GM19043 (cell line): ENCODE measurements around the gene TRPM2.

ENCODE experiments used
- ATAC-seq: cut with Tn5 transposase; IDR thresholded peaks from one replicate; pipeline ENCODE4 v1.9.1; 2021; ENCODE audit warnings: low read depth; ENCODE audit not compliant: unreplicated experiment

Gene TRPM2

DNA sequence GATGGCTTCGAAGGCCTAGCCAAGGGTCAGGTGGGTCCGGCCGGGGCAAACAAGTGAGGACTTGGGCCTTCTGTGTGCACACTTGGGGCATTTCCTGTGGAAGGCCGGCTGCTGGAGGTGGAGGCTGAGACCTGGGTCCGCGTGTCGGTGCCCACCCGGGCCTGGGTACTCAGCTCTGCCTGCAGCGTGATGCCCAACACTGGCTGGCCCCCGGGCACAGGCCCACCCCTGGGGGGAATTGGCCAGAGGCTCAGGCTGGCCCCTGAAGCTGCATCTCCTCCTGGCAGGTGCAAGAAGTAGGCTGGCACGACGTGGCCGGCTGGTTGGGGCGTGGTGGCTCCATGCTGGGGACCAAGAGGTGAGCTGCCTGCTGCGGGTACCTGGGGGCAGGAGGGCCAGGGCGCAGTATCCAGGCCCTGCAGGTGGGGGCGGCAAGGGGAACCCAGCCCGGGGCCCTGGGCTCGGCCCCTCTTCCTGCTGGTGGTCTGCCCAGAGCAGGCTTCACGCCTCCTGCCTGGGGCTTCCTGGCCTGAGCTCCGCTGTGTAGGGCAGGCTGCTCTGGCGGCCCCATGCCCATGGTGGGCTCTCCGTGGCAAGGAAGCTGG, 31.5 kb upstream of the TRPM2 start:
- no peak for ATAC-seq

DNA sequence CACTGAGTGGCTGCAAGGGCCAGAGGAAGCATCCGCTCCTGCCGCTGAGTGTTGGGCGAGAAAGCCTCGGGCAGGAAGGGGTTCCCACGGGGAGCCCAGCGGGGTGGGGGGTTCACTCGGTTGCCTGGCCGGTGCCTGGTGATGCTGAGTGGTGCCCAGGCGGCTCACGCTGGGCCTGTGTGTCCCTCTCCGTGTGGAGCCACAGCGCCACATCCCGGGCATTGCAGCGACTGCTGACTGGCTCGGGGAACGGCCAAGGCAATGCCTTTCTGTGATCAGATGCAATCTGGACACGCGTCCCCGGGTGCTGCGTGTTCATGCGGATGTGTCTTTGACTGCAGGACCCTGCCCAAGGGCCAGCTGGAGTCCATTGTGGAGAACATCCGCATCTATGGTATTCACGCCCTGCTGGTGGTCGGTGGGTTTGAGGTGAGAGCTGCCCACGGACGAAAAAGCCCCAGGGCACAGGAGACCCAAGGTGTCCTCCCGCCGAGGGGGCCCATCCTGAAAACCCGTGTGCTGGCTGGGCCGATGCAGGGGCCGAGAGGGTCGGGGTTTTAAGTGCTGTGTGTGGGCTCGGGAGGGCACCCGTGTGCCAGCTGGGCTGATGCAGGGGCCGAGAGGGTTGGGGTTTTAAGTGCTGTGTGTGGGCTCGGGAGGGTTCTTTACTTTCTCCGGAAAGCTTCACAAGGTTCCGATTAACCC, 30.6 kb upstream of the TRPM2 start:
- no peak for ATAC-seq

DNA sequence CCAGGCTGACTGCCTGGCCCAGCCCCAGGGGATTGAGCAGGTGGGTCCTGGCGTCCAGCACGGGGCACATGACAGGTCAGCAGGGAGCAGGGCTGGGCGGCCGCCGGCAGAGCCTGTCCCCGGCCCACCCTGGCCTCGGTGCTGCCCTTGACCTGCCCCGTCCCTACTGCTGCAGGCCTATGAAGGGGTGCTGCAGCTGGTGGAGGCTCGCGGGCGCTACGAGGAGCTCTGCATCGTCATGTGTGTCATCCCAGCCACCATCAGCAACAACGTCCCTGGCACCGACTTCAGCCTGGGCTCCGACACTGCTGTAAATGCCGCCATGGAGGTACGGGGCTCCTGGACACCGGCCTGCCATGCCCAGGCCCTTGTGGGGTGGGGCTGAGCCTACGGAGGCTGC, 29.8 kb upstream of the TRPM2 start:
- ATAC-seq, result no peak

DNA sequence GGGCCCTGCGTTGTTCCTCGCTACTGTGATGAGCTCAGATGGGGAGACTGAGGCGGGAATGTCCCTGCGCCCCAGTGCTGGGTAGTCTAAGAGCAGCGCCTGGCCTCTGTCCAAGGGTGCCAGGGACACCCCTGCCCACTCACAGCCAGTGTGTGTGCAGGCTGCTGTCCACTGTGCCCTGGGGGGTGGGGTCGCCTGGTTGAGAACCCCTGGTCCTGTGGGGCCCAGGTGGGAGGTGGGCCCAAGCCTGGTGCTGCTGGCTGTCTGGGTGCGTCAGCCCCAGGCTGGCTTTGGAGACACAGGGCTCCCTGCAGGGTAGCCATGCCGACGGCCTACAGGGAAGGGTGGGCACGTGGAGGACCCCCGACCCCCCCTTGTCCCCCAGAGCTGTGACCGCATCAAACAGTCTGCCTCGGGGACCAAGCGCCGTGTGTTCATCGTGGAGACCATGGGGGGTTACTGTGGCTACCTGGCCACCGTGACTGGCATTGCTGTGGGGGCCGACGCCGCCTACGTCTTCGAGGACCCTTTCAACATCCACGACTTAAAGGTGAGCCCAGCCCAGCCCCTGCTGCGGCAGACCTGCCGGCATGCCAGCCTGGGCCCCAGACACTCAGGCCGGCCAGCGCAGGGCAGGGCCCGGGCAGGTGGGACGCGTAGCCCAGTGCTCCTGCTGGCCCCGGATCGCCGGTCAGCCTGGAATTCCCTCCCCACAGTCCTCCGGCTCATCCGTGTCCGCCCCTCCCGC, 29.1 kb upstream of the TRPM2 start:
- no peak for ATAC-seq

DNA sequence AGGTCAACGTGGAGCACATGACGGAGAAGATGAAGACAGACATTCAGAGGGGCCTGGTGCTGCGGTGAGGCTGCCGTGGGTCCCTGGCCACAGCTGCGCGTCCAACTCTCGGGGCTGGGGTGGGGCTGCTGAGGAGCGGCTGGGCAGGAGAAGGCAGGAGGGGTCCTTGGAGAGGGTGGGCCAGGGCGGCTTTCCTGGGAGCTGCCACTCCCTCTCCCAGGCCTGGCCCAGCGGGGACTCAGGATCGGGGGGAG, 28.6 kb upstream of the TRPM2 start:
- no peak for ATAC-seq

DNA sequence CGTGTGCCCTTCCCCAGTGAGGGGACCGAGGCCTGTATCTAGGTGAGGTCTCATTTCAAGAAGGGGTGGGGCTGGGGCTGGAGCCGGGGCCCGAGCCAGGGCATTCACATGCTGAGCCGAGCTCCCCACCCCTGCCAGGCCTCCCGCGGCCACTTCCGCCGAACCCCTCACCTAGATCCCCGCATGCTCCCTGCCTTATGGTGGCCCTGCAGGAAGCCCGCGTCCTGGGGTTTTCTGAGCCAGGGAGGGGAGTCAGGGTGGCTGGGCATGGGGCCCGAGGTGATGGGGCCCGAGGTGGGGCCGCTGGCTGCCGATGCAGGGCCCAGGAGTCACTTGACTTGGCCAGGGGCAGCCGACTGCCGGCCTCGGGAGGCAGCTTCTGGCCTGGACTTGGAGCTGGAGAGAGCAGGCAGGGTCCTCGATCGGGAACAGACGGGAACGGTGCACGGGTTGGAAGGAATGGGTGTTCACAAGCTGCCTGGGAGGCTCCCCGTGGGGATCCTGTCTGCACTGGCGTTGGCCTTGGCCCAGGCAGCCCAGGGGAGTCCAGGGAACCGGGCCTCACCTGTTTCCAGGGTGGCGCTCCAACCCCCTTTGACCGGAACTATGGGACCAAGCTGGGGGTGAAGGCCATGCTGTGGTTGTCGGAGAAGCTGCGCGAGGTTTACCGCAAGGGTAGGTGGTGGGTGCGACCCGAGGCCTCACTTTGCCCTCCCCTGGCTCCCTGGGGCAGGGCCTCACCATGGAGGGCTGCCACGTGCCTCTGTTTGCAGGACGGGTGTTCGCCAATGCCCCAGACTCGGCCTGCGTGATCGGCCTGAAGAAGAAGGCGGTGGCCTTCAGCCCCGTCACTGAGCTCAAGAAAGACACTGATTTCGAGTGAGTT, 27.8 kb upstream of the TRPM2 start:
- no peak for ATAC-seq

DNA sequence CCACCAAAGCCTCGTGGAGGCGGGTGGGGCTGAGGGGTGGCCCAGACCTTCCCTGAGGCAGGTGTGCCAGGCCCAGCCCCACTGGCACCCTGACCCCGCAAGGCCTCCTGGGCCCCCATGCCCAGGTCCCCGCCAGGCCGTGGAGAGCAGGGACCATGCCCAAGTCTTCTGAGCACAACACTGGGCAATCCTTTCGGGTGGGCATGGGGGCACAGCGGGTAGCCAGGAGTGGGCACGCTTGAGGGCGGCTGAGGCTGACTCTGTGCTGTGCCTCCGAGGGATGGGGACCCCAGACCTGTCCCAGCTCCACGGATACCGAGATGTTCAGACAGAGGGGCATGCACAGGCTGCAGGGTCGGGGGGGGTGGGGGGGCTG, 27.2 kb upstream of the TRPM2 start:
- no peak for ATAC-seq

DNA sequence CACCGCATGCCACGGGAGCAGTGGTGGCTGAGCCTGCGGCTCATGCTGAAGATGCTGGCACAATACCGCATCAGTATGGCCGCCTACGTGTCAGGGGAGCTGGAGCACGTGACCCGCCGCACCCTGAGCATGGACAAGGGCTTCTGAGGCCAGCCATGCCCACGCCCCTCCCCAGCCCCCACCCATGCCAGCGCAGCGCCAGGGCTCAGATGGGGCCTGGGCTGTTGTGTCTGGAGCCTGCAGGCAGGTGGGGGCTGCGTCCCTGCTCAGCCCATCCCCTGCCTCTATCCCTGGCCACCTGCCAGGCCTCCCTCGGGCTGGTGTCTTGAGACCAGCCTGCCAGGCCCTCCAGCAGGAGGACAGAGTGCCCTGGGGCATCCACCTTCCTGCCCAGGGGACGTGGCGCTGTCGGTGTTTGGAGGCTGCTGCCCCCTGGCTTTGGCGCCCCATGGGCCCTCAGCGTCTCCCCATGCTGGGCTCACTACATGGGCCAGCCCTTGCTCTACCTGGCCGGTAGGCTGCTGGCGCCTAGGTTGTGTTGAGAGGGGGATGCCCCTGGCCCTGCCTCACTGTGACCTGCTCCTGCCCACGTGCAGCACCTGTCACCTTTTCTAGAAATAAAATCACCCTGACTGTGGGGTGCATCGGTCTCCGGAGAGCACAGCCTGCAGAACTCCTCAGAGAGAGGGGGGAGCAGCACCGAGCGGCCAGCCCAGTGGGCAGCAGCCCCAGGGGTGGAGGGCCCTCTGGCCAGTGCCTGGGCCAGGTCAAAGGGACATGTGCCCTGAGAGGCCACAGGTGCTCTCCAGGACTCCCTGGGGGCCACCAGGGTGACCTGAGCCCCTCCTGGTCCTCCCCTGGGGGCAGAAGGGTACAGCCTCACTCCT, 26.5 kb upstream of the TRPM2 start:
- ATAC-seq, result no peak

DNA sequence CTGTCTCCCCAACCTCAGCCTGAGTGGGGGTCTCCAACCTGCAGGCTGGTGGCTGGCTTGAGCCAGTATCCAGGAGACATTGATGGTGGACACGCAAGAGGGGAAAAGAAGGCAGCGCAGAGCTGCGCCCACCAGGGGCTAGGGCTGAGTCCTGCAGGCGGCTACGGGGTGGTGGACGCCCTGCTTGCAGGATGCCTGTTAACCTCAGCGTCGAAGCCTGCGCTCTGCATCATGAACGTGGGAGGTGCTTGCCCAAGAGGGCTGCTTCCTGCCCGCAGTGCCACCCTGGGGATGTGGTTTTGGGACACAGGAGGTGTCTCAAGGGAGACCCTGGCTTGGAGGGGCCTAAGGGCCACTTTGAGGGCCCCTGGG, 25.8 kb upstream of the TRPM2 start:
- no peak for ATAC-seq

DNA sequence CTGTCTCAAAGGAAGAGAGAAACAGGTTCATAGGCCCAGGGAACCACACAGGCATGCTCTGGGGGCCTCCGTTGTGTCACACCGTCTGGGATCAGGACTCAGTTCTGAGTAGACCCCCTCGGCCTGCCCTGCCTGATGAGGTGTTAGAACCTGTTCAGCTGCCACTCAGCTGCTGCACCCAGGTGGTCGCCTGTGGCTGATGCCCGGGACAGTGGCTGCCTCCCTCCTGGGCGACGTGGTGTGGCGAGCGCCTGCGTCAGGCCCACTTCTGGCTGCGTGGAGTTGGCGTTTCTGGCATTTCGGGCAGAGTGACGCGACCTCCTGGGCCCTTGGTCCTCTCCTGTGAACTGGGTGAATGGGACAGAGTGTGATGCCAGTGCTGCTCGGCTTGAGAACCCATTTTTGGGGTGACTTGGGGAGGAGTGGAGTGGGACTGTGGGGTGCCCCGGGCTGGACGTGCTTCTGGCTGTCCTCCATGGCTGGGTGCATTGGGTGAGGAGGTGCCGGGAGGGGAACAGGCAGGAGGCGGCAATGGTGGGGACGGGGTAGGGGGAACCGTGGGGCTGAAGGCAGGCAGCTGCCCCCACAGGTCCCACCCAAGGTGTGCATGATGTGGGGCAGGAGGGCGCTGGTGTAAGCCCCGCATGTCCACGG, 25.1 kb upstream of the TRPM2 start:
- no peak for ATAC-seq

DNA sequence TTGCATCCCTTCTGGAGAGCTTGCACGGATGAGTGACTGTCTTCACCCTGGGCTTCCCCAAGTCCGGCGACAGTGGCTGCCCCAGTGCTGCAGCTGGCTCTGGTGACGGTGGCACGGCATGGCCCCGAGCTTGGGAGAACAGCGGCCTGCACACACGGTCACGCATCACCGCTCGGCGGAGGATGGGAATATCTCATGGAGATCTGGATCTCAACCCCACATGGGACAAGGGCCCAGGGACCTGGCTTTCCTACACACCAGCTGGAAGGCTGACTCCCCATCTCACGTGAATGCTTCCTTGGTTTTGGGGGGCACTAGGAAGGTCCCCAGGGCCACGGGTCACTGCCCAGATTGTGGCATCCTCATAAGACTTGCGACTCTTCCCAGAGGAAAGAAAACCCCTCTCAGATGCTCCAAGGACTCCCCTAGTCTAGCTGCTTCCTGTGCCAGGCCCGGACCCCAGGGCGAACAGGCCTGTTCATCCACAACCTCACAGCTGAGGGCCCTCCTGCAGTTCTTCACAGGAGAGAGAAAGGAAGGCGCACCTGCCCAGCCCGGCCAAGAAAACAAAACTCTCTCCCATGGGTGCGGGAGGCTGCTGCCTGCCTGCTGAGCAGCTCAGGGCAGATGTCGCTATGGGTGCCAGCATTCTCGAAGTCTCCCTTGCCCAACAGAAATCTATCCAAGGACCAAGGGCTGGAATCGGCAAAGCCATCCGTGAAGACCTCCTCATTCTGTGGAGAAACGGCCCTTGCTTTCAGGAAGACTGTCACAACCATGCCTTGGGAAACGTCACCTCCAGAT, 24.1 kb upstream of the TRPM2 start:
- no peak for ATAC-seq

DNA sequence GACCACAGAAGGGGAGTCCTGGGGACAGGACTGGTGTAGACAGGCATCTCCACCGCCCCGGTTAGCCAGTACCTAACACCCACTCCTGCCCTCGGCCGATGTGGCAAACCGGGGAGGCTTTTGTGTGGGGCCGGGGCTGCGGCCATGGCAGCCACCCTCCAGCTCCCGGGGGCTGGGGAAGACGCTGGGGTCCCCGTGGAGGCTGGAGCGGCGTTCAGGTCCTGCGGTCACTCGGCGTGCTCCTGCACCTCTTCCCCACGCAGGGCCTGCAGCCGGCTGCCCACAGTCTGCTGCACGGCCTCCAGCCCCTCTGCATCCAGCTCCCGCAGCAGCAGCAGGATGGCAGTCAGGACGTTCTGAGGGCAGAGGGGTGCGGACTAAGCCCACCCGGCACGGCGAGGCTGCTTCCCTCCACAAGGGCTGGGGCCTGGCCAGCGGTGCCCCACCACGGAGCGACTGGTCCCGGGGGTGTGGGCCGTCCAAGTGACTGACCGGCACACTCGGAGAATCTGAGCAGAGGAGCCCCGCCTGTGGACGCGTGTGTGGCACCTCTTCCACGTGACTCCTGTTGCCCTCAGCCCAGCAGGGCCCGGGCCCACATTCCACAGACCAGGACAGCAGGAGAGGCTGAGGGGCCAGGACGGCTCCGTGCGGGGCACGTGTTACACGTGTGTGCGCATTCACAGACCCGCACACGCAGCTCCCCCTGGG, 23.3 kb upstream of the TRPM2 start:
- no peak for ATAC-seq

DNA sequence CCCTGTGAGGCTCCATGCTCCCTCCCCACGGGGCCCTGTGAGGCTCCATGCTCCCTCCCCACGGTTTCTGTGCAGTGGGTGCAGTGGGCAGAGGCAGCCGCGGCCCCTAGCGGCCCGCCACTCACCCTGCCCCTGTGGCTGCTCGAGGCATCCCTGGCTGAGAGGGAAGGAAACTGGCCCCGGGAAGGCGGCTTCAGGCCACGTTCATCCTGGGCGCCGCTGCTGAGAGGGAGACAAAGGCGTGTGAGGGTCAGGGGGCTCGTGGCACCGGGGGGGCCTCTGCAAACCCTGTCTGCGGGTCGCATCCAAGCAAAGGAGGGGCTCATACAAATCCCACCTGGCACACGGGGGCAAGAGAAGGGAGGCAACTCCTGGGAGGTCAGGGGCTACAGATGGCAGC, 22.7 kb upstream of the TRPM2 start:
- ATAC-seq, result no peak

DNA sequence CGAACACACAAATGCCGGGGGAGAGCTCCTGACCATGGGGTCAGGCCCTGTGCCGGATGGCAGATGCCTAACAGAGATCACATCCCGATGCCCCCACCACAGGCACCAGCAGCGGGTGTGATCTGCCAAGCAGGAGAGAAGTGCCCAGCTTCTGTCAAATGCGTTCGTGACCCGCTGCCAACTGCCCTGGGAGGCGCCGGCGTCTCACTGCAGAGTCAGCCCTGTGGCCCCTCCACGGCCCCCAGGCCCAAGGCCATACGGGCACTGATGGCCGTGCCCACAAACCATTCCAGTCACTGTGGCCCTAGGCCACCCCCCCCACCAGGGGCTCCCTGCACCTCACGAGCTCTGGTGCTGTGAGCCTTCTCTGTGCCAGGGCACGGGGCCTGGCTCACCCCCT, 22.2 kb upstream of the TRPM2 start:
- ATAC-seq, result no peak

DNA sequence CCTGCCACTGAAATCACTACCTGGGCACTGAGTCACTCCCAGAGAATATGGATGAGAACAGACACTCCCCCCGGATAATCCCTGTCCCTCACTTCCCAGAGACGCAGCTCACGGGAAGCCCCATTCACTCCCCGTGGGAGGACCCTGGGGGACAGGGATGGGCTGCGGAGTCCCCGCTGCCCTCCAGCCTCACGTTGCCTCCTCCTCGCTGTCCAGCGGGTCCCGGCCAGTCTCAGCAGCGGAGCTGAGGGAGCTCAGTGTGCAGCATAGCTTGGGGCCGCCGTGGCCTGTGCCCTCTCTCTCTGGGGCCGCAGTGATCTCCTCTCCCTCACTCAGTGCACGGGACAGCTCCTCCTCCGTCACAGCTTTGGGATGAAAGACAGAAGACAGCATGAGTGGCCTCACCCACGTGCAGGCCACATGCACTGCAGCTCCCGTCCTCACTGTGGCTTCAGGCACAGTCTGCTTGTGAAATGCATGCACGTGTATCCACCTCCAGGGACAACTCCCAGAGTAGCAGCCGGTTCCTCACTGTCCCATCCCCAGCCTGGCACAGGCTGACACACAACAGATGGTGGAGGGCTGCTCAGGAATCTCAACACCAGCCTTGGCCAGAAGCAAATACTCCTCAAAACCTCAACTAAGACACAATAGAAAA, 21.6 kb upstream of the TRPM2 start:
- no peak for ATAC-seq

DNA sequence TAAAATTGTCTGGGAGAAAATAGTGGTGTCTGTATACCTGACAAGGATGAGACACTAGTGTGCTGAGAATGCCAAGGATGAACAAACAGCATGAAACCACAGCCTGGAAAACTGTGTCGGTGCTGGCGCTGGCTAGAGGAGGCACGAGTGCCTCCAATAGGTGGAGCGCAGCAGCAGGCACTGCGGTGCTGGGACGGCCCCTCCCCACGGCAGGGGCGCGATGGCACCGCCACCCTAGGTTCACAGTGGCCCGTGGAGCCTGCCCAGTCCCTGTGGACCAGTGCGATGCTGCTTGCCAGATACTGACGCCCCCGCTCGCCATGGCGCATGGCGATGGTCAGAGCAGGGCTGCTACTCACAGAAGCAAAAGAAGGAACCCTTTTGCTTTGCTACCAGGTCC, 21.0 kb upstream of the TRPM2 start:
- no peak for ATAC-seq

DNA sequence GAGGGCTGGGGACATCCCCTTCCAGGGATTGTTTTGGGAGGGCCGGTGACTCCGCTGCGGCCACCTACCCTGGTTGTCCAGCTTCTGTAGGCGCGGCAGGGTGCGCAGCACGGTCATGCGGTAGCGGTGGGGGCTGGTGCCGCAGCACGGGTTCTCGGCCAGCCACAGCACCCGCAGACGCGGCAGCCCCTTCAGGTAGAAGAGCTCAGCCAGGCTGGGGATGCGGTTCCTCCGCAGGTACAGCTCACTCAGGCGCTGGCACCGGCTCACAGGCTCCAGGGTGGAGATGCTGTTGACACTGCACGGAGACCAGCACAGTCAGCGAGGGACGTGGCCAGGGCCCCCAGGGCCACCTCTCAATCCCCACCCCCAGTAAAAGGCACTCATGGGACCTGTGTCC, 20.5 kb upstream of the TRPM2 start:
- ATAC-seq, result no peak
